HL-60/S4 treated with phorbol 12-myristate 13-acetate at 8.2 ng/mL for 4 days and 3 days (cell line): ENCODE measurements around the gene RPGRIP1L.

Experiments
- in situ Hi-C: fragments of 300-500 bp; cut with MboI; formaldehyde crosslinking; loops from 2 replicates; pipeline ENCODE4 v1.15.0; 2022; ENCODE audit warnings: low sequenced_read_pairs

RPGRIP1L gene

GRCh38 chr16:53559270-53559951 lies 144.2 kb downstream of the RPGRIP1L start:
- in situ Hi-C loops = no loop called here

DNA sequence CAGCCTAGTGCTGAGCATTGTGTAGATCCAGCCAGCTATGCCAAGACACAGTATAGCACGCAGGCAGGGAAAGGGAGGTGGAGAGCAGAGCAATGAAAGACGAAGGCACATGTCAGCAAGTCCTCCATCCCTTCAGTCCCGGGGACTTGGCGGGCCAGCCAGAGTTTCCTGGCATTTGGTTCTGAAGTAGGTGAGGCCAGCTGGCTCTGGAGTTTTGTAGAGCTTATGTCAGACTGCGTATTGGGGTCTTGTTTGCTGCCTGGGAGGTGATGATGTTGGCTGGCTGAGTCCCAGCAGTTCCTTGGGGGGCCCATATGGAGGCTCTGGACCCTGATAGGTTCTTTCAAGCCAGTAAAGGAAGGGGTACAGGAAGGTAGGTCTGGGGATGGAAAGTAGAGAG lies 144.9 kb downstream of the RPGRIP1L start:
- in situ Hi-C loops = no loop called here

DNA sequence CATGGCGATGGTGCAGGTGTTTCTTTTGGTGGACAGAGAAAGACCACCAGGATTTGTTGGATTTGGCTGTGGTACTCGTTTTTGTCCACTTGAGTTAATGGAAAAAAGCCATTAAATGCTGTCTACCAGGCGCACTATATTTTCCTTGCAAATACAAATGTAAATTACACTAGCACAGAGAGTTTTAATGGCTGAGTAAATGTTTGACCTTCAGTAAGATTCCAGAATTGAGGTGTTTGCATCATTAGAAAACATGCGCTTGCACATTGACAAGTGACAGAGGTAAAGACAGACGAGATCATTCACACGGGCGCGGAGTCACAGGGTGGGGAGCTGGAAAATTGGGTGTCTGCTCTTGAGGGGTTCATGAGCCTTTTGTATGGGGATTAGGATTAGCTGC lies 147.1 kb downstream of the RPGRIP1L start:
- in situ Hi-C loops = no loop called here

DNA sequence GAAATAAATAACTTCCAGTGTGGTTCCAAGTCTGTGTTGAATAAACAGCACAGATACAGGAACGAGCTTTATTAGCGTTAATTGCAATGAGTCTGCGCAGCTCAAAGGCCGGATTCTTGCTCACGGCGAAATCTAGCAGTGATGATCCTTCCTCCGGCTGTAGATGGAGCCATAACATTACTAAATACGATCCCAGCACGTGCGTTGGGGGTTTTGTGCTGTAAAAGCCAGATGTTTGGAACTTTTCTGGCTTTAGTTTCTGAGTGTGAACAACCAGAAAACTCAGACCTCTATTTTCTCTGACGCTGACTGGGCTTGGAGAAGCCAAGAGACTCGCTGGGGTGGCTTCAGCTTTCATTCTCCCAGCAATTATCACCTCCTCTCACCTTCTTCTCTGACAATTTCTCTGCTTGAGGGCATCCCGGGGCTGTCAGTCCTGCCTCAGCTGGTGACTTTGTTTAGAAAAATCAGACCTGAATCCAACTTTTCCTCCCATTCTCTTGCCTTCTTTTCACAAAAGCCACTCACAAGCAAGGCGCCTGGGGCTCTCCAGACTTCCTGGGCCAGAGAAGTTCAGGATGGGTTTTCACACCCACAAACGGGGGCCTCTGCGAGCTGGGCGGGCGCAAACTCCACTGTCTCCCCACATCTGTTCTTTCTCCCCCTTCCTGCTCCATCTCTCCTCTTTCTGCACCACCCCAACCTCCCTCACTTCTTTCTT lies 153.5 kb downstream of the RPGRIP1L start:
- in situ Hi-C loops = no loop called here
